ENCODE measurements around the gene ADRA2C. TPM values are rescaled to one million over a fixed set of nuclear protein-coding genes. Genes with fewer than 3 reads are reported as not detected.

ADRA2C gene
- total RNA-seq, 2 experiments from 2014 or later = 0.21 TPM; not detected in 1

- no TSS peak for BruUV-seq (replicated peaks)
- no peaks in the 10 kb centered on the region for H4K20me1 ChIP-seq (ENCODE audit: insufficient read depth, low read length)
Observed at GRCh38 chr4:3746701-3747580, 19.2 kb upstream of the ADRA2C start.

GRCh38 chr4:3747581-3747904 is 18.6 kb upstream of the ADRA2C start:
- no peaks in the 10 kb centered on the region for H4K20me1 ChIP-seq (ENCODE audit: insufficient read depth, low read length)
- no peak for DNase-seq (ENCODE audit: low spot score)
- H3K9me2 ChIP-seq (ENCODE audit: insufficient read depth, low read length) = no peaks in the 10 kb centered on the region
- no peaks in the 10 kb centered on the region for H3K9me3 ChIP-seq (ENCODE audit: low read length)
- no peak overlapping the region for H2AFZ ChIP-seq (ENCODE audit: low read length)
- no peaks in the 10 kb centered on the region for H3K36me3 ChIP-seq (ENCODE audit: insufficient read depth, low read length)
- H3K4me2 ChIP-seq (ENCODE audit: low read length) = no peak overlapping the region
- no TSS peak for BruUV-seq (replicated peaks)
- ChIA-PET POLR2A (no interaction called here), CTCF (ENCODE audit: unreplicated experiment) (no interaction called here)
- H3K4me3 ChIP-seq (ENCODE audit: low read depth, low read length, poor library complexity, severe bottlenecking) = no peak overlapping the region
- TF ChIP-seq CTCF (conservative IDR thresholded peaks at IDR 0.05; ENCODE audit: low read length) = peak; percentile 49
- TF ChIP-seq EZH2phosphoT487 (IDR thresholded peaks at IDR 0.05; ENCODE audit: borderline replicate concordance, low read depth, low read length) = no peak
- no peaks in the 10 kb centered on the region for H3K79me2 ChIP-seq (ENCODE audit: insufficient read depth, low read depth, low read length)
- no peaks in the 10 kb centered on the region for H3K4me1 ChIP-seq (ENCODE audit: insufficient read depth, low read length, poor library complexity, severe bottlenecking)
- no peak overlapping the region for H3K27ac ChIP-seq (ENCODE audit: low read depth, low read length, poor library complexity, severe bottlenecking)
- intact Hi-C loops (cut with micrococcal nuclease; ENCODE audit: unreplicated experiment) = loop anchor here (5.0 kb wide), 1 partner anchor 135 kb away; no protein-coding TSS in a partner anchor

More at GRCh38 chr4:3746701-3747580, 19.2 kb upstream of the ADRA2C start:
- H3K4me1 ChIP-seq (ENCODE audit: insufficient read depth, low read length, poor library complexity, severe bottlenecking) = no peaks in the 10 kb centered on the region
- intact Hi-C loops (cut with micrococcal nuclease; ENCODE audit: unreplicated experiment) = loop anchor here (5.0 kb wide), 1 partner anchor 135 kb away; no protein-coding TSS in a partner anchor
- no peak overlapping the region for H3K27ac ChIP-seq (ENCODE audit: low read depth, low read length, poor library complexity, severe bottlenecking)
- H3K4me3 ChIP-seq (ENCODE audit: low read depth, low read length, poor library complexity, severe bottlenecking) = no peak overlapping the region
- H3K4me2 ChIP-seq (ENCODE audit: low read length) = no peak overlapping the region
- no peak overlapping the region for H2AFZ ChIP-seq (ENCODE audit: low read length)
- H3K9me2 ChIP-seq (ENCODE audit: insufficient read depth, low read length) = no peaks in the 10 kb centered on the region
- CTCF ChIA-PET (ENCODE audit: unreplicated experiment) = no interaction called here
- H3K9me3 ChIP-seq (ENCODE audit: low read length) = no peaks in the 10 kb centered on the region
- no peak for DNase-seq (ENCODE audit: low spot score)
- no peak for TF ChIP-seq CTCF (conservative IDR thresholded peaks at IDR 0.05; ENCODE audit: low read length)
- no peak for TF ChIP-seq EZH2phosphoT487 (IDR thresholded peaks at IDR 0.05; ENCODE audit: borderline replicate concordance, low read depth, low read length)
- no peaks in the 10 kb centered on the region for H3K36me3 ChIP-seq (ENCODE audit: insufficient read depth, low read length)
- POLR2A ChIA-PET = no interaction called here
- no peaks in the 10 kb centered on the region for H3K79me2 ChIP-seq (ENCODE audit: insufficient read depth, low read depth, low read length)

Measured in OCI-LY7 (cell line).